ENCODE measurements around the gene ATPAF1.

The ATPAF1 gene

DNA sequence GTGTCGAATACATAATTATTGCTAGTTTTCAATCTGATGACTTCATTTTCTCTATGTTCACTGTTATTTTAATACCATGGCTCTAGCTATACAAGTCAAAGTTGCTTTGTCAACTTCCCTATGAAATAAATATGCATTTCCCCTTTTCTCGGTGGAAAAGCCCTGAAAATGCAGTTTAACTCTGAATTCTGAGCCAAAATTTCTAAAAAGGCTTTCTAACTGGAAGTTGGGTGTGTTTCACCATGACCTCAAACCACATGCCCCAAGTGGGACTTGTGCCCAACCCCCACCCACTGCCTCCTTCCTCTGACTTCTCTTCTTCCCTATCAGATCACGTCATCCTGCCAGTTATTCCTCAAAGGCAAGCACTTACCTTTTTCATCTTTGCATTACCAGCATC lies 73.0 kb downstream of the ATPAF1 start:
- TF ChIP-seq, protein P1, sequence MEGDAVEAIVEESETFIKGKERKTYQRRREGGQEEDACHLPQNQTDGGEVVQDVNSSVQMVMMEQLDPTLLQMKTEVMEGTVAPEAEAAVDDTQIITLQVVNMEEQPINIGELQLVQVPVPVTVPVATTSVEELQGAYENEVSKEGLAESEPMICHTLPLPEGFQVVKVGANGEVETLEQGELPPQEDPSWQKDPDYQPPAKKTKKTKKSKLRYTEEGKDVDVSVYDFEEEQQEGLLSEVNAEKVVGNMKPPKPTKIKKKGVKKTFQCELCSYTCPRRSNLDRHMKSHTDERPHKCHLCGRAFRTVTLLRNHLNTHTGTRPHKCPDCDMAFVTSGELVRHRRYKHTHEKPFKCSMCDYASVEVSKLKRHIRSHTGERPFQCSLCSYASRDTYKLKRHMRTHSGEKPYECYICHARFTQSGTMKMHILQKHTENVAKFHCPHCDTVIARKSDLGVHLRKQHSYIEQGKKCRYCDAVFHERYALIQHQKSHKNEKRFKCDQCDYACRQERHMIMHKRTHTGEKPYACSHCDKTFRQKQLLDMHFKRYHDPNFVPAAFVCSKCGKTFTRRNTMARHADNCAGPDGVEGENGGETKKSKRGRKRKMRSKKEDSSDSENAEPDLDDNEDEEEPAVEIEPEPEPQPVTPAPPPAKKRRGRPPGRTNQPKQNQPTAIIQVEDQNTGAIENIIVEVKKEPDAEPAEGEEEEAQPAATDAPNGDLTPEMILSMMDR (conservative IDR thresholded peaks at IDR 0.05): no peak
- no peak for TF ChIP-seq ZFX (IDR thresholded peaks at IDR 0.05)
- no peak overlapping the region for H3K27ac ChIP-seq

GRCh38 chr1:46594063-46594462 lies 74.1 kb downstream of the ATPAF1 start:
- no peak overlapping the region for H3K27ac ChIP-seq
- TF ChIP-seq, protein P1 (conservative IDR thresholded peaks at IDR 0.05): no peak
- no peak for TF ChIP-seq ZFX (IDR thresholded peaks at IDR 0.05)

- no peak overlapping the region for H3K27ac ChIP-seq
- TF ChIP-seq ZFX (IDR thresholded peaks at IDR 0.05): no peak
- TF ChIP-seq, protein P1 (conservative IDR thresholded peaks at IDR 0.05): no peak
Observed at GRCh38 chr1:46592823-46593222, 75.3 kb downstream of the ATPAF1 start.

DNA sequence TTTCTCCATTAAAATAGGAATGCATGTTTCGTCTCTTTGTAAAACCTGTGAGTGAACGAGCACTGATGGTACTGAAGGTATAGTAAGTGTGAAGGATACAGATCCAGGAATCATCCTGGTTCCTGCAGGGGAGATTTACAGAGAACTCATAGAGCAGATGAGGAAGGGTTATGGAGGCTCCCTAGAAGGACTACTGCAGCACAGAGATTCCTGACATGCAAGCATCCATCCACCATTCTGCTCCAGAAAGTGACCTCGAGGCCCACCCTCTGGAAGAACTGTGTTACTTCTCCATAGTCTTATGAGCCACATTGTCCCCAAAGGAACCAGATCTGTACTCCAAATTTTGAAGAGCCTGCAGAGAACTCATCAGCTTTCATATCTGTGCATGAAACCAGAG lies 78.6 kb downstream of the ATPAF1 start:
- H3K27ac ChIP-seq: no peak overlapping the region
- no peak for TF ChIP-seq ZFX (IDR thresholded peaks at IDR 0.05)
- TF ChIP-seq, protein P1 (conservative IDR thresholded peaks at IDR 0.05): no peak

GRCh38 chr1:46587069-46587468 lies 81.1 kb downstream of the ATPAF1 start:
- TF ChIP-seq, protein P1 (conservative IDR thresholded peaks at IDR 0.05): no peak
- no peak for TF ChIP-seq ZFX (IDR thresholded peaks at IDR 0.05)
- H3K27ac ChIP-seq: no peak overlapping the region

- no peak overlapping the region for H3K27ac ChIP-seq
- no peak for TF ChIP-seq ZFX (IDR thresholded peaks at IDR 0.05)
- TF ChIP-seq, protein P1 (conservative IDR thresholded peaks at IDR 0.05): no peak
Observed at GRCh38 chr1:46585312-46585938, 82.7 kb downstream of the ATPAF1 start.

GRCh38 chr1:46583494-46583893 lies 84.7 kb downstream of the ATPAF1 start:
- no peak for TF ChIP-seq ZFX (IDR thresholded peaks at IDR 0.05)
- TF ChIP-seq, protein P1 (conservative IDR thresholded peaks at IDR 0.05): no peak
- H3K27ac ChIP-seq: no peak overlapping the region

Data from C4-2B (cell line).